Left renal pelvis (tissue), 4 donors: Measurements from ENCODE around the gene EML3. TPM values are rescaled to one million over a fixed set of nuclear protein-coding genes. Genes with fewer than 3 reads are reported as not detected.
A peak's percentile ranks its signal among the peaks of the same experiment; 100 is the strongest.
"Not testable (repeated sequence)": the region's sequence is repeated elsewhere in the genome, so short reads cannot be mapped to it uniquely, and the experiment has no call there.

ENCODE experiments used
- DNase-seq, 4 donors: peaks; one replicate each; pipeline ENCODE4 v3.0.0-alpha.2; 2013; ENCODE audit warnings: low read depth in 4 of 4, low spot score in 3 of 4
- polyA plus RNA-seq, 4 donors: library from polyadenylated mRNA; unstranded; fragments of 120-200 nt; gene quantifications; one replicate each; pipeline ENCODE4 v1.2.1, GENCODE V29; 2013; ENCODE audit not compliant: insufficient read length in 4 of 4

Gene EML3
- polyA plus RNA-seq: 10 to 100 TPM; 31.8 to 42.3 (median 38.6) TPM

- no peak for DNase-seq
Observed at GRCh38 chr11:62612366-62613290, at the start of gene EML3, which contains the start of gene ROM1. Gene EML3, minus strand, starts transcription at chr11:62612775. Its CDS starts 318 bp downstream, at chr11:62612457. Gene ROM1, plus strand, starts transcription at chr11:62613257. Its CDS starts 25 bp downstream, at chr11:62613282.

GRCh38 chr11:62656796-62657429 is 44.3 kb upstream of the EML3 start:
- no peak for DNase-seq

- DNase-seq: no peak
Observed at GRCh38 chr11:62654297-62654696, 41.7 kb upstream of the EML3 start.

- DNase-seq: no peak
Observed at GRCh38 chr11:62652161-62653006, 39.8 kb upstream of the EML3 start.

- DNase-seq: not testable (repeated sequence)
Observed at GRCh38 chr11:62650283-62650682, 37.7 kb upstream of the EML3 start.

- DNase-seq: no peak
Observed at GRCh38 chr11:62649486-62649885, 36.9 kb upstream of the EML3 start.

- no peak for DNase-seq
Observed at GRCh38 chr11:62648967-62649364, 36.4 kb upstream of the EML3 start.

- no peak for DNase-seq
Observed at GRCh38 chr11:62648185-62648966, 35.8 kb upstream of the EML3 start.

GRCh38 chr11:62647609-62648005 is 35.0 kb upstream of the EML3 start:
- DNase-seq: no peak

GRCh38 chr11:62646825-62647608 is 34.4 kb upstream of the EML3 start:
- DNase-seq: no peak

GRCh38 chr11:62645946-62646824 is 33.6 kb upstream of the EML3 start, which contains the start of gene GANAB:
Gene GANAB, minus strand, starts transcription at chr11:62646613. Its CDS starts 14 bp downstream, at chr11:62646599.
- peak; percentile 89 to 97 (median 96) for DNase-seq

GRCh38 chr11:62645671-62645945 is 33.0 kb upstream of the EML3 start:
- no peak for DNase-seq

GRCh38 chr11:62644220-62644619 is 31.6 kb upstream of the EML3 start:
- DNase-seq: no peak

- no peak for DNase-seq
Observed at GRCh38 chr11:62632492-62632891, 19.9 kb upstream of the EML3 start.

GRCh38 chr11:62627713-62628112 is 15.1 kb upstream of the EML3 start:
- no peak for DNase-seq

- no peak for DNase-seq
Observed at GRCh38 chr11:62622476-62623089, 10.0 kb upstream of the EML3 start.

- peak; percentile 87 to 94 (median 91) for DNase-seq
Observed at GRCh38 chr11:62621567-62622470, 9.2 kb upstream of the EML3 start, which contains the start of gene B3GAT3. Gene B3GAT3, minus strand, starts transcription at chr11:62621986. Its CDS starts 39 bp downstream, at chr11:62621947.
